PC-9 (cell line): ENCODE measurements around the gene LINC00305. TPM values are rescaled to one million over a fixed set of nuclear protein-coding genes. Genes with fewer than 3 reads are reported as not detected.

ENCODE experiments used
- BruUV-seq: library from RNA; stranded (reverse); fragments of 400-500 nt; replicated peaks from 2 replicates; lab custom pipeline; 2021; lab: Mats Ljungman, UMichigan
- CTCF ChIA-PET: fragments of 300-600 bp; sonication (Branson Sonifier 250); formaldehyde crosslinking; loops from one replicate; lab custom pipeline; 2022; ENCODE audit warnings: antibody characterized with exemption; lab: Charles Lee
- POLR2A ChIA-PET: fragments of 300-600 bp; sonication (Branson Sonifier 250); formaldehyde crosslinking; loops from one replicate; lab custom pipeline; 2022; ENCODE audit warnings: antibody characterized with exemption; ENCODE audit not compliant: unreplicated experiment; lab: Charles Lee
- DNase-seq, 2 experiments: peaks; one replicate each; pipeline versions ENCODE4 v3.0.0 to v3.0.0-alpha.2; 2015 to 2022; ENCODE audit warnings: mixed read lengths in 1 of 2
- H2AFZ ChIP-seq: fragments of 200-600 bp; sonication (generic); 2 replicates; pipeline ENCODE4 v1.8.1; 2017; ENCODE audit warnings: antibody characterized with exemption
- H3F3A ChIP-seq: fragments of 200-600 bp; sonication (generic); 2 replicates; pipeline ENCODE4 v1.8.1; 2017; ENCODE audit warnings: antibody characterized with exemption, mild to moderate bottlenecking, low read depth; ENCODE audit not compliant: insufficient read depth
- H3K27ac ChIP-seq: fragments of 200-600 bp; sonication (generic); 2 replicates; pipeline ENCODE4 v1.6.1; 2016; ENCODE audit warnings: mixed run types
- H3K27me3 ChIP-seq: fragments of 200-600 bp; sonication (generic); 2 replicates; pipeline ENCODE4 v1.6.1; 2016; ENCODE audit warnings: low read depth, mixed run types; ENCODE audit not compliant: insufficient read depth
- H3K36me3 ChIP-seq: fragments of 200-600 bp; sonication (generic); 2 replicates; pipeline ENCODE4 v1.6.1; 2016; ENCODE audit warnings: low read depth, mixed run types
- H3K4me1 ChIP-seq: fragments of 200-600 bp; sonication (generic); replicated peaks from 2 replicates; pipeline ENCODE4 v1.6.1; 2016; ENCODE audit warnings: mixed run types; ENCODE audit not compliant: insufficient read depth
- H3K4me2 ChIP-seq: fragments of 200-600 bp; sonication (generic); 2 replicates; pipeline ENCODE4 v1.6.1; 2017; ENCODE audit warnings: mixed run types
- H3K4me3 ChIP-seq: fragments of 200-600 bp; sonication (generic); 2 replicates; pipeline ENCODE4 v1.6.1; 2016; ENCODE audit warnings: mixed run types
- H3K79me2 ChIP-seq: fragments of 200-600 bp; sonication (generic); 2 replicates; pipeline ENCODE4 v1.6.1; 2017; ENCODE audit warnings: low read depth, mixed run types
- H3K9me2 ChIP-seq: fragments of 200-600 bp; sonication (generic); 2 replicates; pipeline ENCODE4 v1.8.1; 2017; ENCODE audit warnings: mild to moderate bottlenecking; ENCODE audit not compliant: insufficient read depth
- H3K9me3 ChIP-seq: fragments of 200-600 bp; sonication (generic); 2 replicates; pipeline ENCODE4 v1.8.1; 2016; ENCODE audit warnings: low read depth; ENCODE audit not compliant: insufficient read depth
- H4K20me1 ChIP-seq: fragments of 200-600 bp; sonication (generic); 2 replicates; pipeline ENCODE4 v1.8.1; 2017; ENCODE audit not compliant: insufficient read depth
- CTCF ChIP-seq: fragments of 200-600 bp; sonication (generic); conservative IDR thresholded peaks from 2 replicates; pipeline ENCODE4 v1.6.1; 2017; ENCODE audit warnings: mixed run types, antibody characterized with exemption, mild to moderate bottlenecking, moderate library complexity
- EZH2 ChIP-seq: fragments of 200-600 bp; sonication (generic); IDR thresholded peaks from 2 replicates; pipeline ENCODE4 v1.8.0; 2017; ENCODE audit warnings: antibody characterized with exemption, low read depth
- intact Hi-C: fragments of 100-400 bp; cut with micrococcal nuclease; formaldehyde crosslinking; loops from one replicate; pipeline ENCODE4 v1.10.0; 2022; ENCODE audit not compliant: unreplicated experiment
- total RNA-seq: library from RNA; stranded (reverse); gene quantifications from 2 replicates; pipeline ENCODE4 v1.2.3, GENCODE V29; 2021

Gene LINC00305
- total RNA-seq, 1 experiment from 2014 or later, result not detected

GRCh38 chr18:64052772-64053171 is 96.1 kb downstream of the LINC00305 start:
- DNase-seq, result no peak
- no TSS peak for BruUV-seq
- ChIA-PET POLR2A (no interaction called here), CTCF (no interaction called here)
- Histone ChIP-seq H3K4me1 (no peaks in the 10 kb centered on the region), H3K27ac (no peak overlapping the region), H3K27me3 (no peaks in the 10 kb centered on the region), H3K79me2 (no peaks in the 10 kb centered on the region), H3K9me2 (no peaks in the 10 kb centered on the region), H4K20me1 (no peaks in the 10 kb centered on the region; the same call in 1 of the 2 replicates), H3F3A (no peaks in the 10 kb centered on the region), H3K4me2 (no peak overlapping the region), H3K36me3 (no peaks in the 10 kb centered on the region), H3K4me3 (no peak overlapping the region), H3K9me3 (no peaks in the 10 kb centered on the region), H2AFZ (no peak overlapping the region)
- intact Hi-C loops, result no loop called here
- no peak for TF ChIP-seq EZH2
- TF ChIP-seq CTCF, result no peak

GRCh38 chr18:64044616-64045015 is 104.3 kb downstream of the LINC00305 start:
- H3F3A ChIP-seq, result no peaks in the 10 kb centered on the region

GRCh38 chr18:64042728-64043358 is 106.0 kb downstream of the LINC00305 start:
- TF ChIP-seq CTCF (no peak), EZH2 (no peak)
- Histone ChIP-seq H3K79me2 (no peaks in the 10 kb centered on the region), H2AFZ (no peak overlapping the region), H3K4me3 (no peak overlapping the region), H4K20me1 (no peaks in the 10 kb centered on the region), H3K9me2 (no peaks in the 10 kb centered on the region), H3F3A (no peaks in the 10 kb centered on the region), H3K27ac (no peak overlapping the region), H3K4me1 (no peaks in the 10 kb centered on the region), H3K27me3 (no peaks in the 10 kb centered on the region), H3K4me2 (no peak overlapping the region), H3K9me3 (no peaks in the 10 kb centered on the region), H3K36me3 (no peaks in the 10 kb centered on the region)
- ChIA-PET POLR2A (interaction anchor here (0.5 kb wide), 1 partner anchor 22 kb away, joined by 6 read pairs; no protein-coding TSS in a partner anchor), CTCF (no interaction called here)
- intact Hi-C loops, result no loop called here
- no TSS peak for BruUV-seq
- no peak for DNase-seq

More at GRCh38 chr18:64044616-64045015, 104.3 kb downstream of the LINC00305 start:
- no peak overlapping the region for H3K4me3 ChIP-seq
- no peak for TF ChIP-seq CTCF
- TF ChIP-seq EZH2, result no peak
- H4K20me1 ChIP-seq, result no peaks in the 10 kb centered on the region
- no peaks in the 10 kb centered on the region for H3K4me1 ChIP-seq
- intact Hi-C loops, result no loop called here
- BruUV-seq, result no TSS peak
- CTCF ChIA-PET, result no interaction called here
- H3K36me3 ChIP-seq, result no peaks in the 10 kb centered on the region
- H3K79me2 ChIP-seq, result no peaks in the 10 kb centered on the region
- POLR2A ChIA-PET, result no interaction called here
- no peak overlapping the region for H3K27ac ChIP-seq
- H3K27me3 ChIP-seq, result no peaks in the 10 kb centered on the region
- H2AFZ ChIP-seq, result no peak overlapping the region
- no peaks in the 10 kb centered on the region for H3K9me2 ChIP-seq
- DNase-seq, result no peak
- H3K9me3 ChIP-seq, result no peaks in the 10 kb centered on the region
- no peak overlapping the region for H3K4me2 ChIP-seq
